Type B pancreatic cell (in vitro differentiated cells): Measurements from ENCODE around the gene CHAD. TPM values are rescaled to one million over a fixed set of nuclear protein-coding genes. Genes with fewer than 3 reads are reported as not detected.
A peak's percentile ranks its signal among the peaks of the same experiment; 100 is the strongest.

ENCODE experiments used
- DNase-seq: peaks from one replicate; pipeline ENCODE4 v3.0.0; 2021; ENCODE audit warnings: mixed read lengths; ENCODE audit not compliant: unreplicated experiment; ENCODE audit errors: extremely low spot score
- H3K27ac Mint-ChIP-seq: 2 replicates; pipeline ENCODE4 v1.8.0; 2021; ENCODE audit warnings: mild to moderate bottlenecking, mixed read lengths
- H3K27me3 Mint-ChIP-seq: 2 replicates; pipeline ENCODE4 v1.8.0; 2021; ENCODE audit warnings: mixed read lengths
- H3K36me3 Mint-ChIP-seq: 2 replicates; pipeline ENCODE4 v1.8.0; 2021; ENCODE audit warnings: mixed read lengths
- H3K4me1 Mint-ChIP-seq: one replicate; pipeline ENCODE4 v1.8.0; 2021; ENCODE audit warnings: mixed read lengths; ENCODE audit not compliant: unreplicated experiment
- H3K4me3 Mint-ChIP-seq: 2 replicates; pipeline ENCODE4 v1.8.0; 2021; ENCODE audit warnings: mild to moderate bottlenecking, mixed read lengths
- H3K9me3 Mint-ChIP-seq: 2 replicates; pipeline ENCODE4 v1.8.0; 2021; ENCODE audit warnings: mixed read lengths
- CTCF ChIP-seq: fragments of 200-600 bp; sonication (generic); conservative IDR thresholded peaks from 2 replicates; pipeline ENCODE4 v1.5.0; 2021; ENCODE audit warnings: antibody characterized with exemption, mild to moderate bottlenecking
- total RNA-seq: library from RNA; stranded (reverse); gene quantifications from 2 replicates; pipeline ENCODE4 v1.2.1, GENCODE V29; 2021; ENCODE audit warnings: low replicate concordance

Gene CHAD
- total RNA-seq, 1 donor from 2014 or later, result not detected

DNA sequence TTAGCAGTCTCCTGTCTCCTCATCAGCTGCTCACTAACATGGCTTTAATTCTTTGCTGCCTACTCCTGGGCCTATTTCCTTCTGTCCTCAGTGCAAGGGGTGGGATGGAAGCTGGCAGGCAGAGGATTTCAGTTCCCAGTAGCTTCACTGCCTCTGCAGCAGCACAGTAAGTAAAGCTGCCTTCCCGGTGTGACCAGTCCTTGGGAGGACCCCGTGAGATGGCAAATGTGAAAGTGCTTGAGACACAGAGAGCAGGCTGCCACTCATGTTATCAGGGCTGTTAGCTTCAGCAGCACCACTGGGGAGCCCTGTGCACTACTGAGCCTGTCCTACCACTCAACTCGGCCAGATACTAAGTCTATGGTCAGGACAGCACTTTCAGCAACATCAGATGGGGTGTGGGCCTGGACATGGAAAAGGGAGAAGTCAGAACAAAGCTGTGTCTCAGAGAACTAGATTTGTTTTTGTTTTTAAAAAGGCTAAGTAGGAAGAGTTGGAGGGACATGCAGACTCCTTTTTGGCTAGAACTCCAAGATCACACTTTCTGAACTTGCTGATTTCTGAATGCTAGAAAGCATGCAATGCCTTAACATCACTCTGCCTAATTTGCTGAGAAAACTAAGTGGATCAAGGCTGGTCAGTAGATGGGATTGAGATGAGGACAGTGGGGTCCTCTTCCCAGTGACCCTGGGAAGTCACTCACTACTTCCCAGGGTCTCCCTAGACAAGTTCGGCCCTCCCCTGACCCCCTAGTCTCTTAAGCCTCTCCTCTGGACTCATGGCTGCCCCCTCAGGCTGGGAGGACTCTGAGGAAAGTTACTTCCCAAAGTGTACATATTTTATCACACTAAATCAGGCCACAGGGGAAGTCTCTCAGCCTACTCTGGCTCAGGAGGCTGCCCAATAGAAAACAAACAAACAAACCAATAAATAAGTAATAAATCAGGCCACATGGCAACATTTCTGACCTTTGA lies 41.6 kb downstream of the CHAD start:
- DNase-seq, result no peak

DNA sequence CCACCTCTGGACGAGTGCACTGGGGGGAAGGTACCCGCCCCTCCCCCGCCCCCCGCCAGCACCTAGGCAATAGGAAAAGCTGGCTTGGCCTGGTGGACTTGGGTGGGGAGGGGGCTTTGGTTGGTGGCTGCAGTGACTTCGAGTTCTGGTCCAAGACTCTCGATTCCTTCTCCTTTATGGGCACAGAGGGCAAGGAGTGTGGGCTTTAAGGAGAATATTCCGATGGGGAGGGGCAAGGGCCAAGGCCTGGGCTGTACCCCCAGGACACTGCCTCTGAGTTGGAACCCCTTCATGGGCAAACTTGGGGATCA lies 42.3 kb downstream of the CHAD start:
- H3K4me3 Mint-ChIP-seq, result peak overlapping the region; percentile 91
- H3K27me3 Mint-ChIP-seq, result no peaks in the 10 kb centered on the region
- no peak for DNase-seq
- H3K4me1 Mint-ChIP-seq, result peaks cover 51% of the 10 kb centered on the region
- H3K27ac Mint-ChIP-seq, result peak overlapping the region; percentile 95
- peaks cover 5% of the 10 kb centered on the region for H3K9me3 Mint-ChIP-seq
- TF ChIP-seq CTCF, result no peak
- H3K36me3 Mint-ChIP-seq, result peaks cover 6% of the 10 kb centered on the region

More for the DNA sequence above, 41.6 kb downstream of the CHAD start:
- Mint-ChIP-seq H3K4me1 (peaks cover 48% of the 10 kb centered on the region), H3K9me3 (peaks cover 5% of the 10 kb centered on the region), H3K27ac (peak overlapping the region; percentile 95), H3K4me3 (peak overlapping the region; percentile 91), H3K36me3 (peaks cover 7% of the 10 kb centered on the region), H3K27me3 (no peaks in the 10 kb centered on the region)
- TF ChIP-seq CTCF, result peak; percentile 35

GRCh38 chr17:50425682-50426471 lies 42.8 kb downstream of the CHAD start, which contains the start of gene ACSF2:
ACSF2 (plus strand) TSS chr17:50426218; CDS start chr17:50426262, 44 bp downstream.
- Mint-ChIP-seq H3K36me3 (peaks cover under 1% of the 10 kb centered on the region), H3K27ac (peak within 1 kb of the TSS; percentile 95), H3K9me3 (no peaks in the 10 kb centered on the region), H3K4me3 (peak within 1 kb of the TSS; percentile 91), H3K4me1 (peaks cover 46% of the 10 kb centered on the region), H3K27me3 (no peaks in the 10 kb centered on the region)
- TF ChIP-seq CTCF, result no peak
- peak; percentile 74 for DNase-seq

- Mint-ChIP-seq H3K4me1 (peaks cover 44% of the 10 kb centered on the region), H3K4me3 (peak overlapping the region; percentile 87), H3K9me3 (no peaks in the 10 kb centered on the region), H3K27me3 (no peaks in the 10 kb centered on the region), H3K36me3 (no peaks in the 10 kb centered on the region), H3K27ac (peak overlapping the region; percentile 62)
- TF ChIP-seq CTCF, result no peak
- DNase-seq, result no peak
Measured at GRCh38 chr17:50424996-50425681, 43.5 kb downstream of the CHAD start.

DNA sequence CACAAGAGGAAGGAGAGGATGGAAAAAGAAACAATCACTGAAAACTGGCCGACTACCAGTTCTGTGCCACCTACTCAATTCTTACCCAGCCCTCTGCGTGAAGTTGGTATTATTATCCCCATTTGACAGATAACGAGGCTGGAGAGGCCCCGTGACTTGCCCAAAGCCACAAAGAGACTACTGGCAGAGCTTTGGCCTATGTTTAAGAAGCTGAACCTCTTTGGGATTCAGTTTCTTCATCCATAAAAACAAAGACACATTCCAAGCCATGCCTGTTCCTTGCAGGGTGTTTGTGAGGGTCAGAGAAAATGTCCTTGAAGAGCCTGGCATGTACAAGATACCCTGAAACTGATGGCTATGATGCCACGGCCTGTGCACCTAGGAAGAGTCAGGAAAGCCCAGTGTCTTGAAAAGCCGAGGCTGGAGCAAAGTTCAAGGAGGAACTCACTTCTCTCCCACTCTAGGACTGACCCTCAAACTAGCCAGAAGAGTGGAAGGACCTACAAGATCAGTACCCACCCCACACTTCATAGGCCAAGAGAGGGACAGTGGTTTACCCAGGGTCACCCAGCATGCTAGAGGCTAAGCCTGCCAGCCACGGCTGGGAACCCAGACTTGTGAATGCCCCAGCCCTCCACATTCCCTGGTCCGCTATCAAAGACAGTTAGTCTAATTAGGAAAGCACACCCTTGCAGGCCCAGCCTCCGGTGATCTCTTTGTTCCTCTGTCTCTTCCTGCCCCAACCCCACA lies 44.3 kb downstream of the CHAD start:
- Mint-ChIP-seq H3K27ac (peak overlapping the region; percentile 88), H3K4me1 (peaks cover 39% of the 10 kb centered on the region), H3K27me3 (no peaks in the 10 kb centered on the region), H3K9me3 (no peaks in the 10 kb centered on the region), H3K4me3 (peak overlapping the region; percentile 68), H3K36me3 (no peaks in the 10 kb centered on the region)
- TF ChIP-seq CTCF, result no peak
- DNase-seq, result no peak
